RKO (cell line): ENCODE data around the gene PHIP.

Experiments used
- DNase-seq: peaks from one replicate; pipeline ENCODE4 v3.0.0-alpha.2; 2016; ENCODE audit warnings: low spot score

The PHIP gene

DNA sequence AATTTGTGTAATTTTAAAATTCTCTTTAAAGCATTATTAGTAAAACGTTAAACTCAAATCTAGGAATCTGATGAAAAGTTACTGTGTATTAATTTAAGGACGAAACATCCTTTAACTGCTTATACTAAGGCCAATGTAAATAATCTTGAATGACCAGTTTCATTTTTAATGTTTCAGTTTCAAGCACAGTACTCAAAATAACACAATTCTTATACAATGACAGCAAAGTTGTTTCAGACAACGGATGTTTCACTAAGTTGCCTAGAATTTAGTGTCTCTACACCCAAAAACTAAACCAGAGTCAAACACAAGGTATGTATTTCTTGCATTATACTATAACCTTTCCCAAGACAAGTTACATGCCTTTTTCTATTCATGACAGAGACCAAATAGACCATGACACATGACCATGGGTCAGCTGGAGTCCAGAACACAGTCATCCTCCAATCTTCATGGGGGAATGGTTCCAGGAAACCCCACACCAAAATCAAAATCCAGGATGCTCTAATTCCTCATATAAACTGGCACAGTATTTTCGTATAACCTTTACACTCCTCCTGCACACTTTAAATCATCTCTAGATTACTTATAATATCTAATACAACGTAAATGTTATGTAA lies 7.7 kb downstream of the PHIP start:
- no peak for DNase-seq

DNA sequence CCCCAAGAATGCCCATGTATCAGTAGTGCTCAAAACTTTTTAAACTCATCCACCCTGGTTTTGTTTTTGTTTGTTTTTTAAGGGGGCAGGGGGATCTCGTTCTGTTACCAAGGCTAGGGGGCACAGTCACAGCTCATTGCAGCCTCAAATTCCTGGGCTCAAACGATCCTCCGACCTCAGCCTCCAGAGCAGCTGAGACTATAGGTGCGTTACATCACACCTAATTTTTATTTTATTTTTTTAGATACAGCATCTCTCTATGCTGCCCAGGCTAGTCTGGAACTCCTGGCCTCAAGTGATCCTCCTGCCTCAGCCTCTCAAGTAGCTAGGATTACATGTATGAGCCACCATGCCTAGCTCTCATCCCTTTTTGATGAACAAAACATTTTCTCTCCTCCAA lies 11.2 kb downstream of the PHIP start:
- DNase-seq = no peak

DNA sequence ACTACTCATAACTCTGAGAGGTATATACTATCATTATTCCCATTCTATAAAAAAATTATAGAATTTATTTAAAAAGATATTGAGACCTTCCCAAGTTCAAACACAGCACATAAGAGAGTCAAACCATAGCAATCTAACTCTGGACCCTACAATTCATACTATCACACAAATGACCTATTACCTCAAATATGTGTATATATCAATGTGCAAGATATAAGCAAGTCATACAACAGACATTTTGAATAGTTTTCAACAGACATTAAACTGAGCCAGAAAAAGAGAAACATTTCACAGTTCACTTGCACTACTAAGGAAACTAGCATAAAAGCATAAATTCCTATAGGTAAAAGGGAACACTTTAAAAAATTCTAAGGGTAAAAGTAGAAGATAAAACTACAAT lies 11.7 kb downstream of the PHIP start:
- no peak for DNase-seq

DNA sequence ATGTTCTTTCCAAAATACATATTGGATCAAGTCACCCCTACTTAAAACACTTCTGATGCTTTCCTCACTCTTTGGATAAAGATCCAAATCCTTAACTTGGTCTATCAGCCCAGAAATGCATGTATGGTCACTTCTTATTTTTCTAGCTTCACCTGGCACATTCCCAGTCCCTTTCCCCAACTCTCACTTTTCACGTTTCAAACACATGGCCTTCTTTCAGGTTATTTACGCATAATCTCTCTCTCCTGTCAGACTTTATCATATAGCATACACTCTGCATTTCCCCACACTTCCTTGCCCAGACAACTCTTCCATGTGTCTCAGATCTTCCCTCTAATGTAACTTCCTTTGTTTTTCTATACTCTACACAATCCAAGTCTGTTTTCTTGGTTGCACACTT lies 12.8 kb downstream of the PHIP start:
- DNase-seq = no peak

DNA sequence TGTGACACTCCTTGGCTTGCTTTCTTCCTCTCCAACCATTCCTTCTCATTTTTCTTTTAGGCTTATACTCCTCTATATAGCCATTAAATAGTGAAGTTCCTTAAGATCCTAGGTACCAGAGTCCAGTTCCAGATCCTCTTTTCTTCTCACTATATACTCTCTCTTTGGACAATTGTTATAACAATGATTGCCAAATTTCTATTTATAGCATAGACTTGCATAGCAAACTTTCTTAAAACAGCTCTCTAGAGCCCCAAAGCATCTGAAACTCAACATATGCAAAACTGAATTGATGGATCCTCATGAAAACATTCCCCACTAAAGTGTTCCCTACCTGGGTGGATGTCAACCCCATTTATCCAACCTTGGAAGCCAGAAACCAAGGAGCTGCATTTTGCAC lies 13.4 kb downstream of the PHIP start:
- DNase-seq = no peak

DNA sequence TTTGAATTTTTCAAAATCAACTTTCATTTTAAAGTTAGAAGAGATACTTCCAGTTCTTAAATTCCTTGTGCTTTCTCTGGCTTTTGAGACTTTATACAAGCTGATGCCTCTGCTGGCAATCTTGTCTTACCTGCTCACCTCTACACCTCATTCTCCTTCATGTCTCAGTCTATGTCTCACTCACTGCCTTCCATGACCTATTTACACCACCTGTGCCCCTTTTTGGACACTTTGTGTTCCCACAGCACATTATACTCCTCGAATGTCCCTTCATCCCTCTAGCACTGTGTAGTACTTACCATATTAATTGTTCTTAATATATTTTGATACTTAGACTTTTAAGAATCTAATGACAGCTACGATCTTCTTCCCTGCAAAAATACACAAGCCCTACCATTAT lies 15.3 kb downstream of the PHIP start:
- no peak for DNase-seq

DNA sequence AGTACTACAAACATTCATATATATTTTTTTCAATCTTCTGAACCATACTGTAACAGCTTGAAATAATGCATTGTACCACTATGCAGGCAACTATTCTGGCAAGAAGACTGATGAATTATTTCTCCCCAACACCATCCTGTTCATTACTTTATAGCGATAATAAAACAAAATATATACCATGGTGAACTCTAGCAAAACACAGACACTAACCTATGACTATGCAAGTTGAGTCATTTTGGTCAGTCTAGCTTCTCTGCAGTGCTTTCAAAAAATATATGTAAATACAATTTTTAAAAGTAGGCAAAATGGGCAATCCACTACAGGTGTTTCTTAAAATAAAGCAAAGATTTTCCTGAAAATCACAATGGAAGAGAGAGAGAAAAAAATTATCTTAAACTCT lies 20.3 kb downstream of the PHIP start:
- no peak for DNase-seq

DNA sequence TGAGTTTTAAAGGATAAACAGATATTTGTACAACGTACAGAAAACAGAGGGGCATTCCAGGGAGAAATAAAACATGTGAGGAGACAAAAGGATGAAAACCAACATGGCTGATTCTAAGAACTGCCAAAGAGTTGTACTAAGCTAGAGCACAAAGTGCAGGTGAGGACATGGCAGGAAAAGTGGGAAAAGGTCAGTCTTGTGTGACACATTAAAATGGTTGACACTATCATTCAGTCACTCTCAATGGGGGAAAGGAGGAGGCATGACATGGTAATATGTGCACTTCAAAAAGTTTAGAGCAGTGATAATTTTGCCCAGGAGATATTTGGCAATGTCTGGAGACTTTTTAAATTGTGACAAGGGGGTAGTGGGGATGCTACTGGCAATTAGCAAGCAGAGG lies 21.8 kb downstream of the PHIP start:
- no peak for DNase-seq

DNA sequence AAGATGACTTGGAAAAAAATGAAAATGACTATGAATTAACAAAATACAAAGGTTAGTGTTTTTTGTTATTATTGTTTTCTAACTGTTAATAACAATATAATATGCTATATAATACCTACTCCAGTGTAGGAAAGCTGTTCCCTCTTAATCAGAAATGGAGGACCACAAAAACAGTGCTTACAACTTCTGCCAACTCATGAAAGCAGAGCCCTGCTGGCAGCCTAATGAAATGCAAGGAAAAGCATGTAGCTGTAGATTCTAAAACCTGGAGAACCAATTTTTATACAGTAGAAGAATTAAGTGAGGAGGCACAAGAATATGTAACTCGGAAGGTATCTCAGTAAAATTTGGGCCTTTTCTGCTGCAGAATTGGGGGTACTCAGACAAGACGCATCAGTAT lies 29.4 kb downstream of the PHIP start:
- peak; percentile 76 for DNase-seq

DNA sequence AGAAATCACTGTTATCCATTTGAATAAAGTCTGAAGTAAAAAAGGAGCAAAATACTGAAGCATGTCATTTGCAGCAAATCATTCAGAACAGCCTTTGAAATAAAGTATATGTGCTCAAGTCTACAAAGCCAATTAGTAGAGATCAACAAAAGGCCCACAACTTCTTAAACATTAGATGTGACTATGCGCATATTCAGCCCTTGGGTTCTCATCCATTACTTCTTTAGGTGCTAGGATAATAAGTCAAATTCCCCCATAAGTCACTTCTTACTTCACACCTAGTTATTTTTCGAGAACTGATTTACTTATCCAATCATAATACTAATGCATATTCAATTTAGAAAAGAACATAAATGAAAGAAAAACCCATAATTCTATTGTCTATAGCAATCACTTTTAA lies 31.0 kb downstream of the PHIP start:
- no peak for DNase-seq

DNA sequence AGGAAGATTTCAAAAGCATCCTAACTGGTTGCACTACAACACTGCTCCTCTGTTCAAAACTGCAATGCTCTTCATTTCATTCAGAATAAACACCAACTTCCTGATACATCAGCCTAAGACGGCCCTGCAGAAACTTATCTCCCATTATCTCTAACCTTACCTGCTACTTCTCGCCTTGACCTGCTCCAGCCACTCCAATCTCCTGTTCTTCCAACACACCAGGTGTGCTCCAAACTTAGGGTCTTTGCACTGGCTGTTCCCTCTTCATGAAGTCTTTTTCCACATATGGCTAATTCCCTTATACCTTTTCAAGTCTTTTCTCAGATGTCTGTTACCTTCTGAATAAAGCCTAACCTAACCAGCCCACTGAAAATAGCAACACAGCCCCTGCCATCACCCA lies 32.1 kb downstream of the PHIP start:
- no peak for DNase-seq

DNA sequence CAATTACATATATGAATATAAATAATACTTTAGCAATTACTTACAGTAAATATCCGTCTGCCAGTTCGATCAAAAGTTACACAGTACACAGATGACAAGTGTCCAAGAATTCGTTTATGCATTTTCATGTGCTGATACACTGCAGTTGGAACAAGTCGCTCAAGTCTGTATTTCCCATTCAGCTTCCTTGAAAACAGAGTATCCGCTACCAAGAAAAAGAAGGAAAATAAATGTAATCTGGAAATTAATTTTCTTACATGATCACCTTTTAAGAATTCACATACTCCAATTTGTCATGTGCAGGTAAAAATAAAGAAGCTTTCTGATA lies 35.3 kb downstream of the PHIP start:
- no peak for DNase-seq

DNA sequence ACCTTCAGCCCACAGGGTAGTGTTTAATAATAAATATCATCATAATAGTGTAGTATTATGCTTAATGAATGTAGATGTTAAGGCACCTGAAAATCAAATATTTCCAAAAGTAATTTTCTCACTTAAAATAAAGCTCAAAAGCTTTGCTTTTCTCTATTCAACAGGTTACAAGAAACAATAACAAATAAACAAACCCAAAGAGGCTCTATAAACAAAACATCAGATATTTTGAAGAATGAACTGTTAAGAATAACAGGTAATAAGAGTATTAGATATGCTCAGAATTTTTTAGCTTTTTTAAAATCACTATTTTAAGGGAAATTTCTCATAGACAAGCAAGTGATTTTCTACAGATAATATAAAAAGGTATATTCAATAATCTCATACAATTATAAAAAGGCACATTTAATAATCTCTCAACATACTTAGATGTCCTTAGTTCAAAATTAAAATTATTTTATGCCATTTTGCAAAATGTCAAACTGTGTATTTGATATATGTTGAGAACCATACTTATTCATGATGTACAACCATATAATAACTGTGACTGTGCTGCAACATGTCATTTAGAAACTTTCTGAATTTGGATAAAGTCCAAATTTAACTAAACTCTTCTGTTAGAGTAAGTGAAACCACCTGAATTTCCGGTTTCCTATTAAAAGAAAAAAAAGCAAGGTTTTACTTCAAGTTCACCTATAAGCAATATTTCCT lies 35.8 kb downstream of the PHIP start:
- no peak for DNase-seq

DNA sequence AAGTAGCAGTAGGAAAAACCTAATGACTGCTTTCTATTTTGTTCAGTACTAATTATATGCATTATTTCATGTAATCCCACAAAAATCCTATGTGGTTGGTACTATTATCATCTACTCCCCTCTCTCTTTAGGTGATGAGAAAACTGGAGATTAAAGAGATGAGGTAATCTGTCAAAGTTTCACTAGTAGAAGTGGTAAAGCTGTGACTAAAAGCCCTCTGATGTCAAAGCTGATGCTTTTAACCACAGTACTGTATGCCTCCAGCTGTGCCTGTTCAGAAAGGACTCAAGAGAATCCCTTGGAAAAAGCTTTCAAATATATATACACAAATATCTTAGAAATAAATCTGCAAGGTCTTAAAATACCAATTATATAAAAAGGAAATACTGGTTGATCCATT lies 38.0 kb downstream of the PHIP start:
- DNase-seq = no peak

DNA sequence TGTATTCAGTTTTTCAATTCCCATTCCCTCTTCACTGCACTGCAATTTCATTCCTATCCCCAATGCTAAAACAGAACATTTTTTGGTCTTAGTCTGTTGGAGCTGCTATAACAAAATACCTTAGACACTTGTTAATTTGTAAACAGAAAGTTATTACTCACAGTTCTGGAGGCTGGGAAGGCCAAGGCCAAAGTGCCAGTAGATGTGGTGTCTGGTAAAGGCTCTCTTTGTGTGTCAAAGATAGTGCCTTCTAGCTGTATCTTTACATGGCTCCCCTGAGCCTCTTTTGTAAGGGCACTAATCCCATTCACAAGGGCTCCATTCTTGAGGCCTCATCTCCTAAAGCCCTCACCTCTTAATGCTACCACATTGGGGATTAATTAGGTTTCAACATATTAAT lies 40.0 kb downstream of the PHIP start:
- DNase-seq = no peak

DNA sequence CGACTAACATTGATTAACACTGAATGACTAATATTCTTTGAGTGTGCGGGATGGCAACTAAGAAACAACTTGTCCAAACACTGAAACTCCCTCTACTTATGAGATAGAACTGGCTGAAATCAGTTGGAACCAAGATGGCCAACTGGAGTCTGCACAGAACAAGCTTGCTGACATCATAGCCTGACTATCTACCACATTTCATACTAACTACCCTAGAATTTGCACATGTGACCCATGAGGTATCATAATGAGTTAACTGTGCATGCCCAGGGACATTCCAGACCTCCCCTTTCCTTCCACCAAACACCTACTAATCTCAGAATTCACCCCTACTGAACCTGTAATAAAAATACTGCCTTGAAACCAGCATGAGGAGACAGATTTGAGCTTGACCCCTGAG lies 43.2 kb downstream of the PHIP start:
- DNase-seq = peak; percentile 32

DNA sequence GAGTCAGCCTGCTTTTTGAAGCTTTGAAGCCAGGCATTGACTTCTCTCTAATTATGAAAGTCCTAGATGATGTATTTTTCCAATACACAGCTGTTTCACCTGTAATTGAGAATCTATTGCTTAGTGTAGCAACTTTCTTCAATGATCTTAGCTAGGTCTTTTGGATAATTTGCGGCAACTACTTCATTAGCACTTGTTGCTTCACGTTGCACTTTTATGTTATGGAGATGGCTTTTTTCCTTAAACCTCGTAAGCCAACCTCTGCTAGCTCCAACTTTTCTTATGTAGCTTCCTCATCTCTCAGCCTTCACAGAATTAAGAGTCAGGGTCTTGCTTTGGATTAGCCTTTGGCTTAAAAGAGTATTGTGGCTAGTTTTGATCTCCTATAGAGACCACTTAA lies 44.8 kb downstream of the PHIP start:
- DNase-seq = no peak

DNA sequence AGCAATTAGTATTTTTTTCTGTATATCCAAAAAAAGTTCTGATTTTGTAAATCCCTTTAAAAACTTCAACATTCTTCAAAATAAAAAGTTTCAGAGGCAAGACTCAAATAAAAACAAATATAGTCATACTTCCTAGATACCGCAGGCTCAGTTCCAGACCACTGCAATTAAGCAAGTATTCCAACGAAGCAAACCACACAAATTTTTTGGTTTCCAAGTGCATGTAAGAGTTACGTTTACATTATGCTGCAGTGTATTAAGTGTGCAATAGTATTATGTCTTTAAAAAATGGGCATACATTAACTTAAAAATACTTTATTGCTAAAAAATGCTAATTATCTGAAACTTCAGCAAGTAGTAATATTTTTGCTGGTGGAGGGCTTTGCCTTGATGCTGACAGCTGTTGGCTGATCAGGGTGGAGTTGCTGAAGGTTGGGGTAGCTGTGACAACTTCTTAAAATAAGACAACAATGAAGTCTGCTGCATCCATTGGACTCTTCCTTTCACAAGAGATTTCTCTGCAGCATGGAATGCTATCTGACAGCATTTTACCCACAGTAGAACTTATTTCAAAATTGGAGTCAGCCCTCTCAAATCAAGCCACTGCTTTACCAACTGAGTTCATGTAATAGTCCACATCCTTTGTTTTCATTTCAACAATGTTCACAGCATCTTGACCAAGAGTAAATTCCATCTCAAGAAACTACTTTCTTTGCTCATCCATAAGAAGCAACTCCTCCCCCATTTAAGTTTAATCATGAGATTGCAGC lies 46.0 kb downstream of the PHIP start:
- no peak for DNase-seq

DNA sequence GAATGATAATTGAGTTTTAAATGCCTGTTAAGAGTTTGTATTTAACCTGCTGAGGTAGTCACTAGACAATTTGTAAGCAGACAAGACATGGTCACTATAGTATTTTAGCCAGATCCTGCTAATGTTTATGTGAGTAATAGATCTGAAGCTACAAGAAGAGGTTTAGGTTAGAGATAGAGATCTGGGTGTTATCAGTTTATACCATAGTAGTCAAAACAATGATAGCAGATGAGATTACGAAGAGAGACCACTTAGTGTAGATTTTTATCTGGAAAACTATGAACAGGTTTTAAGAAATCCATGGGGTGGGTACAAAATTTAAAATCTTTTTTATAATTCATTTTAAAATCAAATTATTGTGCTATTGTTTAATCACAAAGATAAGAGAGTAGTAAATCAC lies 47.5 kb downstream of the PHIP start:
- DNase-seq = no peak

DNA sequence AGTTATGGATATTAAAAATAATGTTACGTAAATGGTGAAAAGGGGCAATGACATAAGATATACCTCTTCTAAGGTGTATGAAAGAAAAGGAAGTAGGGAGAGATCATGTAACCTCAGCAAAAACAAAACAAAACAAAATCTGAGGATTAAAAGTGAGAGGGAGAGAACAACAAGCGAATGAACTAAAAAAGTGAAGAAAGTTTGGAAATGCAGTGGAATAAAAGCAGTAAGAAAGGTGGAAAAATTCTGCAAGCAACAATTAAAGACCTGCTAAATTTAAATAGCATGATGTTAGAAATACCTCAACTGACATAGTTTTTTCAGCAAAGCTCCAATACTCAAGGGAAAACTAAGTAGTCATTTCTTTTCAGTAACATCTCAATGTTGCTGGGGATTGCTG lies 48.0 kb downstream of the PHIP start:
- DNase-seq = no peak

DNA sequence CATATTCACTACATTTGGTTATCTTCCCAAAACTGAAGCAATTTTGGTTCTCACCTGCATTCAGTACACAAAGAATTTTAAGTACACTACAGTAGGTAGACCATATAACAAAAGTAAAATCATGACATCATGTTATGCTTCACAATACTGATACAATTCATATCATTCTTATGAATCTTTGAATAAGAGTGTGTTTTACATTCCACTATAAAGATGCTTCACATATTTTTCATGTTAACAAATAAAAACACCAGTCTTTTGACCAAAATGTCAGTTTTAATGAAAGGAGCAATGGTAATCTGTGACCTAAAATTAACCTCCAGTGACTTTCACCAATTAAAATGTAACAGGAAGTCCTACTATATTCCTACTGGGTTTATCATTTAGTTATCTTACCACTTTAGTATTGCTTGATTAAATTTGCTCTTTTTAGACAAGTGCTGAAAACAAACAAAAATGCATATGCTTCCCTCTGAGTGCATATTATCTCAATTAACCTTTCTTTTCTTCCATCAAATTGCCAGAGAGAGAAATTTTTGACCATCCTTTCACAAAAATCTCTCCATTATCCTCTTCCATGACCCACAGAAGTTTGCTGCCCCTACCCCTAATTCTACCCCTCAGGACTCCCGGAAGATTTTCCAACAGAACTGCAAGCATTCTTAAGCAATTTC lies 49.3 kb downstream of the PHIP start:
- no peak for DNase-seq

DNA sequence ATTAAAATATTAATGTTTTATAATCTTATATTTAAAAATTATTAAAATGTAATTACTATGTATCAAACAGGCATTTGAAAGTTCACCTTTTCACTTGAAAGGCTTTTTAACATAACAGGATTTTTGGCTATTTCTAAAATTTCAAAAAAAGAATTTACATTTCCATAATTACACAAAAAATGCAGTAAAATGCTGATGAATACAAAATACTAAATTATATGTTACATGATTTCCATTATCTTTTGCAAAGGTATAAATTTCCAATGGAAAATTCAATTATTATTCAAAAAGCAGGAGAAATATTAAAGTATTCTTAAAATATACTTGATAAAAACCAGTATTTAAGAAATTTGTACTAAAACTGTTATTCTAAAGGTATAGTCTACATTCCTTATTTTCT lies 66.1 kb downstream of the PHIP start:
- DNase-seq = no peak

DNA sequence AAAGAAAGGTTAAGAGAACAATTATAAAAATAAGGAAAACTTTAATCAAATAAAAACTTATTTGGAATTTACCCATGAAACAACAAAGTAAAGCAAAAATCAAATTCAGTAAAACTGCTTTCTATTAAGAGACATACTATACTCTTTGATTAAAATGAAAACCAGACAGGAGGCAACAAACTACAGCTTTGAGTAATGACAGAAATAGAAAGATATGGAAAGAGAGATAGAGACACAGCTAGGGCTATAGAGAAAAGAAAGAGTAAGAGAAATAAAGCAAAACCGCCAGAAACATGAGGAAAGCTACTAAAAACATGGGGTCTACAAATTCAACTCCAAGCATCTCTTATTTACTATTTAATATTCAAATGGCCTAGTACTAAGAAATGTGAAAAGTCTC lies 67.6 kb downstream of the PHIP start:
- DNase-seq = no peak
